ENCODE data around the gene ING3. TPM values are rescaled to one million over a fixed set of nuclear protein-coding genes. Genes with fewer than 3 reads are reported as not detected.

ING3 gene
- total RNA-seq, 1 donor from 2014 or later, result 12.7 TPM

GRCh38 chr7:121019018-121019417, 68.4 kb downstream of the ING3 start:
- TF ChIP-seq, protein P1, sequence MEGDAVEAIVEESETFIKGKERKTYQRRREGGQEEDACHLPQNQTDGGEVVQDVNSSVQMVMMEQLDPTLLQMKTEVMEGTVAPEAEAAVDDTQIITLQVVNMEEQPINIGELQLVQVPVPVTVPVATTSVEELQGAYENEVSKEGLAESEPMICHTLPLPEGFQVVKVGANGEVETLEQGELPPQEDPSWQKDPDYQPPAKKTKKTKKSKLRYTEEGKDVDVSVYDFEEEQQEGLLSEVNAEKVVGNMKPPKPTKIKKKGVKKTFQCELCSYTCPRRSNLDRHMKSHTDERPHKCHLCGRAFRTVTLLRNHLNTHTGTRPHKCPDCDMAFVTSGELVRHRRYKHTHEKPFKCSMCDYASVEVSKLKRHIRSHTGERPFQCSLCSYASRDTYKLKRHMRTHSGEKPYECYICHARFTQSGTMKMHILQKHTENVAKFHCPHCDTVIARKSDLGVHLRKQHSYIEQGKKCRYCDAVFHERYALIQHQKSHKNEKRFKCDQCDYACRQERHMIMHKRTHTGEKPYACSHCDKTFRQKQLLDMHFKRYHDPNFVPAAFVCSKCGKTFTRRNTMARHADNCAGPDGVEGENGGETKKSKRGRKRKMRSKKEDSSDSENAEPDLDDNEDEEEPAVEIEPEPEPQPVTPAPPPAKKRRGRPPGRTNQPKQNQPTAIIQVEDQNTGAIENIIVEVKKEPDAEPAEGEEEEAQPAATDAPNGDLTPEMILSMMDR (IDR thresholded peaks at IDR 0.05; ENCODE audit: insufficient read depth, low read length, poor library complexity, severe bottlenecking), result no peak
- H3K27me3 ChIP-seq (ENCODE audit: control insufficient read depth, insufficient read depth, low read length), result no peaks in the 10 kb centered on the region
- DNase-seq (ENCODE audit: low read depth), result no peak
- no peak overlapping the region for H3K4me3 ChIP-seq (ENCODE audit: low read depth, low read length)
- no peaks in the 10 kb centered on the region for H3K36me3 ChIP-seq (ENCODE audit: control insufficient read depth, insufficient read depth, low read length)

GRCh38 chr7:121020249-121020988, 69.8 kb downstream of the ING3 start:
- Histone ChIP-seq H3K36me3 (ENCODE audit: control insufficient read depth, insufficient read depth, low read length) (no peaks in the 10 kb centered on the region), H3K27me3 (ENCODE audit: control insufficient read depth, insufficient read depth, low read length) (no peaks in the 10 kb centered on the region), H3K4me3 (ENCODE audit: low read depth, low read length) (no peak overlapping the region)
- DNase-seq (ENCODE audit: low read depth), result no peak
- TF ChIP-seq, protein P1 (IDR thresholded peaks at IDR 0.05; ENCODE audit: insufficient read depth, low read length, poor library complexity, severe bottlenecking), result no peak

DNA sequence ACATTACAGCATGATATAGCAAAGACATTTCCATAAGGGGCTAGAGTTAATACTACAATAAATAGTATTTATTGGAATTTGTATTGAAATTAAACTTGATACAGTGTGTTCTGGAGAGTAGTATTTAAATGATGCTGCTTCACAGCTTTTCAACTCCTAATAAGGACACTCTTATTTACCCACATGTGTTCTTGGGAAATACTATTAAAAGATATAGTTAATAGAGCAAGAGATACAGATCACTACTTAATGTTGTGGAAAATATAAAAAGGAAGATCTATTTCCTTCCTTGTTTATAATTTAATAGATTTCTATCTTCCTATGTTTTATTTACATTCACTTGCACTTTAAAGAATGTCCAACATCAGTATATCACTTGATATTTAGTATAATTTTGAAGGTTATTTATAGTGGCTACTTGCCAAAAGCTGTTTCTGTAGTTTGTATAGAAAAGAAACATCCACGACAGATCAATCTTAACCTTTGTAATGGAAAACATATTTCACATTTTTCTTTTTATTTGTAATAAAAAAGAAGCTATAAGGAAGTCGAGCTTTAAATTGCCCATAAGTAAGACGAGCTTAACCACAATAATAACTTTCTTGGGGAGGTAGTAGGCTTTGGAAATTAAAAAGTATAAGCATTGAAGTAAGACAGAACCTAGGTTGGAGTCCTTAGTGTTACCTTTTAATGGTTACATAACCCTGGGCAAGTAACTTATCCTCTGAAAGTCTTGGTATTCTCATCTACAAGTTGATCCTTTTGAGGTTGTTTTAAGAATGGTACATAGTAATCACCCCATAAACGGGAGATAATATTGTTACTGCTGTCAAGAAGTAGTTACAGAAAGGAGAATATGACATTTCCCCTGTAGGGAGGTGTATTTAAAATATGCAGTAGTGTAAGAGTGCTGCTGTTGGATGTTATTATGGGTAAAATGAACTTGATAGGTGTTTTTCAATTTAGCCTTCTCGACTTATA, 70.7 kb downstream of the ING3 start:
- Histone ChIP-seq H3K27me3 (ENCODE audit: control insufficient read depth, insufficient read depth, low read length) (no peaks in the 10 kb centered on the region), H3K36me3 (ENCODE audit: control insufficient read depth, insufficient read depth, low read length) (no peaks in the 10 kb centered on the region), H3K4me3 (ENCODE audit: low read depth, low read length) (no peak overlapping the region)
- no peak for DNase-seq (ENCODE audit: low read depth)
- TF ChIP-seq, protein P1 (IDR thresholded peaks at IDR 0.05; ENCODE audit: insufficient read depth, low read length, poor library complexity, severe bottlenecking), result no peak

- Histone ChIP-seq H3K4me3 (ENCODE audit: low read depth, low read length) (no peak overlapping the region), H3K27me3 (ENCODE audit: control insufficient read depth, insufficient read depth, low read length) (no peaks in the 10 kb centered on the region), H3K36me3 (ENCODE audit: control insufficient read depth, insufficient read depth, low read length) (no peaks in the 10 kb centered on the region)
- no peak for DNase-seq (ENCODE audit: low read depth)
- TF ChIP-seq, protein P1 (IDR thresholded peaks at IDR 0.05; ENCODE audit: insufficient read depth, low read length, poor library complexity, severe bottlenecking), result no peak
Observed at GRCh38 chr7:121023194-121023593, 72.6 kb downstream of the ING3 start.

GRCh38 chr7:121023683-121024511, 73.3 kb downstream of the ING3 start:
- Histone ChIP-seq H3K4me3 (ENCODE audit: low read depth, low read length) (no peak overlapping the region), H3K36me3 (ENCODE audit: control insufficient read depth, insufficient read depth, low read length) (no peaks in the 10 kb centered on the region), H3K27me3 (ENCODE audit: control insufficient read depth, insufficient read depth, low read length) (no peaks in the 10 kb centered on the region)
- DNase-seq (ENCODE audit: low read depth), result no peak
- TF ChIP-seq, protein P1 (IDR thresholded peaks at IDR 0.05; ENCODE audit: insufficient read depth, low read length, poor library complexity, severe bottlenecking), result no peak

All from kidney epithelial cell (primary cell).